OCI-LY1 (cell line): ENCODE data around the gene TAL2.

Experiments used
- H2AFZ ChIP-seq: fragments of 200-600 bp; sonication (generic), shearing (Covaris generic); 2 replicates; pipeline ENCODE4 v1.6.0; 2014; ENCODE audit warnings: antibody characterized with exemption, mild to moderate bottlenecking, low read length
- H3F3A ChIP-seq: fragments of 200-600 bp; sonication (generic), shearing (Covaris generic); 2 replicates; pipeline ENCODE4 v1.6.0; 2014; ENCODE audit warnings: mild to moderate bottlenecking, antibody characterized with exemption, low read length, moderate library complexity; ENCODE audit not compliant: insufficient read depth
- H3K27ac ChIP-seq: fragments of 200-600 bp; sonication (generic); 2 replicates; pipeline ENCODE4 v1.5.1; 2014; ENCODE audit warnings: low read length, mixed run types, mild to moderate bottlenecking, low read depth; ENCODE audit not compliant: poor library complexity, severe bottlenecking
- H3K27me3 ChIP-seq: fragments of 200-600 bp; sonication (generic); 2 replicates; pipeline ENCODE4 v1.6.0; 2014; ENCODE audit warnings: antibody characterized with exemption, mild to moderate bottlenecking, low read length, moderate library complexity; ENCODE audit not compliant: insufficient read depth
- H3K36me3 ChIP-seq: fragments of 200-600 bp; sonication (generic); 2 replicates; pipeline ENCODE4 v1.6.1; 2014; ENCODE audit warnings: mild to moderate bottlenecking, antibody characterized with exemption, low read length, moderate library complexity, mixed read lengths; ENCODE audit not compliant: insufficient read depth
- H3K4me1 ChIP-seq: fragments of 200-600 bp; sonication (generic); 2 replicates; pipeline ENCODE4 v1.5.1; 2014; ENCODE audit warnings: mild to moderate bottlenecking, low read length, moderate library complexity; ENCODE audit not compliant: insufficient read depth, severe bottlenecking
- H3K4me2 ChIP-seq: fragments of 200-600 bp; sonication (generic), shearing (Covaris generic); 2 replicates; pipeline ENCODE4 v1.6.1; 2014; ENCODE audit warnings: low read length
- H3K4me3 ChIP-seq: fragments of 200-600 bp; sonication (generic); 2 replicates; pipeline ENCODE4 v1.5.1; 2014; ENCODE audit warnings: low read length, low read depth, mild to moderate bottlenecking, mixed read lengths; ENCODE audit not compliant: poor library complexity, severe bottlenecking
- H3K79me2 ChIP-seq: fragments of 200-600 bp; shearing (Covaris generic); 2 replicates; pipeline ENCODE4 v1.6.1; 2016; ENCODE audit warnings: mixed run types, low read length, mixed read lengths; ENCODE audit not compliant: insufficient read depth
- H3K9ac ChIP-seq: fragments of 200-600 bp; sonication (generic), shearing (Covaris generic); 2 replicates; pipeline ENCODE4 v1.6.1; 2014; ENCODE audit warnings: mild to moderate bottlenecking, low read length, mixed read lengths
- H3K9me2 ChIP-seq: fragments of 200-600 bp; sonication (generic), shearing (Covaris generic); 2 replicates; pipeline ENCODE4 v1.6.1; 2014; ENCODE audit warnings: low read depth, mild to moderate bottlenecking, low read length, mixed read lengths
- H3K9me3 ChIP-seq: fragments of 200-600 bp; shearing (Covaris generic); 2 replicates; pipeline ENCODE4 v1.6.1; 2014; ENCODE audit warnings: low read length, mixed read lengths
- H4K20me1 ChIP-seq: fragments of 200-600 bp; sonication (generic), shearing (Covaris generic); 2 replicates; pipeline ENCODE4 v1.6.0; 2016; ENCODE audit warnings: mild to moderate bottlenecking, low read length; ENCODE audit not compliant: insufficient read depth
- EZH2 ChIP-seq: fragments of 200-600 bp; sonication (generic), shearing (Covaris generic); IDR thresholded peaks from 2 replicates; pipeline ENCODE4 v1.8.0; 2017; ENCODE audit warnings: borderline replicate concordance, mixed run types, mild to moderate bottlenecking, antibody characterized with exemption, low read length, moderate library complexity, mixed read lengths
- TF ChIP-seq, protein P1 (sequence below): fragments of 200-600 bp; sonication (generic), shearing (Covaris generic); IDR thresholded peaks from 2 replicates; pipeline ENCODE4 v1.5.1; 2017; ENCODE audit warnings: mild to moderate bottlenecking, antibody characterized with exemption, low read length, moderate library complexity, mixed read lengths

Gene TAL2

GRCh38 chr9:105676351-105676923 lies 14.2 kb downstream of the TAL2 start:
- no peaks in the 10 kb centered on the region for H4K20me1 ChIP-seq
- no peaks in the 10 kb centered on the region for H3K9me2 ChIP-seq
- no peak overlapping the region for H3K27ac ChIP-seq
- no peak overlapping the region for H3K9ac ChIP-seq
- no peak overlapping the region for H3K4me3 ChIP-seq
- no peaks in the 10 kb centered on the region for H3F3A ChIP-seq
- no peak overlapping the region for H3K4me2 ChIP-seq
- no peaks in the 10 kb centered on the region for H3K79me2 ChIP-seq
- H3K9me3 ChIP-seq: no peaks in the 10 kb centered on the region
- H3K4me1 ChIP-seq: peaks cover 10% of the 10 kb centered on the region
- H2AFZ ChIP-seq: no peak overlapping the region
- no peaks in the 10 kb centered on the region for H3K36me3 ChIP-seq
- TF ChIP-seq, protein P1, sequence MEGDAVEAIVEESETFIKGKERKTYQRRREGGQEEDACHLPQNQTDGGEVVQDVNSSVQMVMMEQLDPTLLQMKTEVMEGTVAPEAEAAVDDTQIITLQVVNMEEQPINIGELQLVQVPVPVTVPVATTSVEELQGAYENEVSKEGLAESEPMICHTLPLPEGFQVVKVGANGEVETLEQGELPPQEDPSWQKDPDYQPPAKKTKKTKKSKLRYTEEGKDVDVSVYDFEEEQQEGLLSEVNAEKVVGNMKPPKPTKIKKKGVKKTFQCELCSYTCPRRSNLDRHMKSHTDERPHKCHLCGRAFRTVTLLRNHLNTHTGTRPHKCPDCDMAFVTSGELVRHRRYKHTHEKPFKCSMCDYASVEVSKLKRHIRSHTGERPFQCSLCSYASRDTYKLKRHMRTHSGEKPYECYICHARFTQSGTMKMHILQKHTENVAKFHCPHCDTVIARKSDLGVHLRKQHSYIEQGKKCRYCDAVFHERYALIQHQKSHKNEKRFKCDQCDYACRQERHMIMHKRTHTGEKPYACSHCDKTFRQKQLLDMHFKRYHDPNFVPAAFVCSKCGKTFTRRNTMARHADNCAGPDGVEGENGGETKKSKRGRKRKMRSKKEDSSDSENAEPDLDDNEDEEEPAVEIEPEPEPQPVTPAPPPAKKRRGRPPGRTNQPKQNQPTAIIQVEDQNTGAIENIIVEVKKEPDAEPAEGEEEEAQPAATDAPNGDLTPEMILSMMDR: no peak
- no peak for TF ChIP-seq EZH2
- H3K27me3 ChIP-seq: no peaks in the 10 kb centered on the region

GRCh38 chr9:105678163-105678562 lies 15.9 kb downstream of the TAL2 start:
- Histone ChIP-seq H3K27ac (no peak overlapping the region), H3K9me2 (no peaks in the 10 kb centered on the region), H4K20me1 (no peaks in the 10 kb centered on the region), H3K4me1 (peaks cover 3% of the 10 kb centered on the region), H3K27me3 (no peaks in the 10 kb centered on the region), H3K79me2 (no peaks in the 10 kb centered on the region), H3K4me3 (no peak overlapping the region), H3K9me3 (no peaks in the 10 kb centered on the region), H2AFZ (no peak overlapping the region), H3K9ac (no peak overlapping the region), H3K36me3 (no peaks in the 10 kb centered on the region), H3F3A (no peaks in the 10 kb centered on the region), H3K4me2 (no peak overlapping the region)
- TF ChIP-seq, protein P1: no peak
- TF ChIP-seq EZH2: no peak

GRCh38 chr9:105678781-105679180 lies 16.5 kb downstream of the TAL2 start:
- Histone ChIP-seq H3K9me2 (no peaks in the 10 kb centered on the region), H3F3A (no peaks in the 10 kb centered on the region), H4K20me1 (no peaks in the 10 kb centered on the region), H3K9ac (no peak overlapping the region), H3K27me3 (no peaks in the 10 kb centered on the region), H3K36me3 (no peaks in the 10 kb centered on the region), H3K27ac (no peak overlapping the region), H2AFZ (no peak overlapping the region), H3K4me1 (no peaks in the 10 kb centered on the region), H3K4me3 (no peak overlapping the region), H3K9me3 (no peaks in the 10 kb centered on the region), H3K4me2 (no peak overlapping the region), H3K79me2 (no peaks in the 10 kb centered on the region)
- TF ChIP-seq, protein P1: no peak
- no peak for TF ChIP-seq EZH2
